AG10803 (cell line): ENCODE results near the gene YES1.
"Not testable (repeated sequence)": the region's sequence is repeated elsewhere in the genome, so short reads cannot be mapped to it uniquely, and the experiment has no call there.

Experiments
- DNase-seq: peaks from one replicate; pipeline ENCODE4 v3.0.0; 2010; ENCODE audit warnings: low read depth
- H3K4me3 ChIP-seq: 2 replicates; pipeline ENCODE4 v1.5.1; 2011; ENCODE audit warnings: mild to moderate bottlenecking, low read length, control low read depth
- CTCF ChIP-seq: conservative IDR thresholded peaks from 2 replicates; pipeline ENCODE4 v1.5.1; 2011; ENCODE audit warnings: mild to moderate bottlenecking, low read length, control low read depth, inconsistent platforms

Gene YES1

DNA sequence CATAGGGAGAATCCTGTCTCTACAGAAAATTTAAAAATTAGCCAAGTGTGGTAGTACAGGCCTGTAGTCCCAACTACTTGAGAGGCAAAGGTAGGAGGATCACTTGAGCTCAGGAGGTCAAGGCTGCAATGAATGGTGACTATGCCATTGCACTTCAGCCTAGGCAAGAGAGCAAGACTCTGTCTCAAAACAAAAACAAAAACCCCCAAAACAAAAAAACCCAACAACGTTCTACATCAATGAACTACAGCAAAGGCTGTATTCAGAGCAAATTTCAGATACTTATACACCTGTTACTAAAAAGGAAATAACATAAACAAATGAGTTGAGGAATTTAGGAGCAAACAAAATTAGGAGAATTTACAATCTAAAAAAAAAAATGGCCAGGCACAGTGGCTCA is 22.6 kb downstream of the YES1 start:
- no peak for DNase-seq
- TF ChIP-seq CTCF, result no peak
- H3K4me3 ChIP-seq, result no peak overlapping the region

DNA sequence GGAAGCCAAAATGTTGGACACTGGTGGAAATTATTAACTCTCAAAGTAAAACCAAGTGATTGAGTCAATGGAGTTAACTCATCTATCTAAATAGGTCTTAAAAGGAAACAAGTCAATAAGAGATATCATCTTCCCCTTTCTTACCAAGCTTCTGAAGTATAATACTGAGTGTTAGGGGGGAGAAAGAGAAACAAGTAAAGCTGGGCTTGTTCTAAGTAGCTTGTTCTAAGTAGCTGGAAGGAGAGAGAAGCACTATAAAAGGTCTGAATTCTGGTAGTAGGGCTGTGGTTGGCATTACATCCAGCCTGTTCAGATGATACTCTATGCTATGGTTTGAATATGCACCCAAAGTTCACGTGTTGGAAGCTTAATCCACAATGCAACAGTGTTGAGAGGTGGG is 26.8 kb downstream of the YES1 start:
- TF ChIP-seq CTCF, result no peak
- DNase-seq, result no peak
- no peak overlapping the region for H3K4me3 ChIP-seq

DNA sequence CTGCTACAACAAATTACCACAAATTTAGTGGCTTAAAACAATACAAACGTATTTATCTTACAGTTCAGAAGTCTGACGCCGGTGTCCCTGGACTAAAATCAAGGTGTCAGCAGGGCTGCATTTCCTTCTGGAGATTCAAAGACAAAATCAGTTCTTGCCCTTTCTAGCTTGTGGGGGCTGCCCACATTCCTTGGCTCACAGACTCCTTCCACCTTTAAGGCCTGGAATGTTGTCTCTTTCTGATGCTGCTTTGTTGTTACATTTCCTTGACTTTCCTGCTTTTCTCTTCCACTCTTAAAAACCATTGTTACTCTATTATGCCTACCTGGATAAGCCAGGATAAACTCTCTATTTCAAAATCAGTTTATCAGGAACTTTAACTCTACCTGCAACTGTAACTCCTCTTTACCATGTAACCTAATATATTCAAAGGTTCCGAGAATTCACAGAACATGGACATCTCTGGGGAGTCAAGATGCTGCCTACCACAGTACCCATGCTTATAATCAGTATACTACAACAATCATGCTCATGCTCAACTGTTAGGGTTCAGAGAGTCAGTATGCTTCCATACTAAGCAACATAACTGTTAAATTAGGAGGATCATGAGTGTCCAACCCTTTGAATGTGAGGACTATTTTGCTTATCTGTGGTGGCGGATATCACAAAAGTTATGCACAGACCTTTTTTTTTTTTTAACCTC is 27.4 kb downstream of the YES1 start:
- no peak for TF ChIP-seq CTCF
- no peak for DNase-seq
- H3K4me3 ChIP-seq, result no peak overlapping the region

GRCh38 chr18:778194-778927 is 33.7 kb downstream of the YES1 start:
- no peak overlapping the region for H3K4me3 ChIP-seq

GRCh38 chr18:777021-777420 is 35.0 kb downstream of the YES1 start:
- TF ChIP-seq CTCF, result no peak
- peak; percentile 21 for DNase-seq
- no peak overlapping the region for H3K4me3 ChIP-seq

More at GRCh38 chr18:778194-778927, 33.7 kb downstream of the YES1 start:
- no peak for DNase-seq
- TF ChIP-seq CTCF, result no peak

DNA sequence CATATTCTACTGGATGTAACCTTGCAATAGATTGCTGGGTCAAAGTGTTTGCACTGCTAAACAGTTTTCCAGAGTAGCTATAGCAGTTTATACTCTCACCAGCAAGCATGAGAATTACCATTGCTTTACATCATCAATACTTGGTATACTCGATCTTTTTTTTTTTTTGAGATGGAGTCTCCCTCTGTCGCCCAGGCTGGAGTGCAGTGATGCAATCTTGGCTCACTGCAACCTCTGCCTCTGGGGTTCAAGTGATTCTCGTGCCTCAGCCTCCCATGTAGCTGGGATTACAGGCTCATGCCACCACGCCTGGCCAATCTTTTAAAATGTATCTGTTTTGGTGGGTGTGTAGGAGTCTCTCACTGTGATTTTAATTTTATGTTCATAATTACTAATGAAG is 36.0 kb downstream of the YES1 start:
- not testable (repeated sequence) for H3K4me3 ChIP-seq, DNase-seq

DNA sequence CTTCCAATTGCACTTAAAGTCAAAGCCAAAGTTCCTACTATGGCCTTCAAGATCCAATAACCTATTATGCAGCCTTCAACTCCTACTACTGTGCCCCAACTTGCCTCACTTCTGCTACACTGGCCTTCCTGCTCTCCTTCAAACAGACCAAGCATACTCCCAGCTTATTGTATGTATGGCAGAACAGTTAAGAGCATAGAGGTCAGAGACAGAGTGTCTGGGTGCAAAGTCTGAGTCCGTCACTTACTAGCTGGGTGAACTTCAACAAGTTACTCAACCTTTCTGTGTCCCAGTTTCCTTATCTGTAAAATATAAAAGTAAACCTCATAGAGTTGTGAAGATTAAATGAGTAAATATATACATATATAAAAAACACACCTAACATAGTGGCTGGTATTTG is 37.2 kb downstream of the YES1 start:
- TF ChIP-seq CTCF, result no peak
- no peak for DNase-seq
- no peak overlapping the region for H3K4me3 ChIP-seq
